ENCODE data around the gene KRTDAP. TPM values are rescaled to one million over a fixed set of nuclear protein-coding genes. Genes with fewer than 3 reads are reported as not detected.

Gene KRTDAP
- total and polyA plus RNA-seq, 2 donors (not counting 3 experiments of a cell fraction or from before 2014, with no cell fraction given): not detected

- Histone ChIP-seq H3K4me3 (replicated peaks in 1 of 3; ENCODE audit: insufficient read depth in 1 of 3, low read depth in 1 of 3, low read length in 3 of 3) (no peak overlapping the region), H3K79me2 (ENCODE audit: control insufficient read depth, insufficient read depth, low read length) (no peaks in the 10 kb centered on the region), H3K27ac (ENCODE audit: insufficient read depth, low read depth, low read length) (no peak overlapping the region), H3K27me3 (ENCODE audit: control insufficient read depth in 2 of 2, insufficient read depth in 2 of 2, low read length in 2 of 2) (peaks cover 0 to 7% of the 10 kb centered on the region in 2 experiments), H3K4me2 (ENCODE audit: insufficient read depth, low read length) (no peak overlapping the region), H3K9me3 (replicated peaks; ENCODE audit: control insufficient read depth, insufficient read depth, low read length) (no peaks in the 10 kb centered on the region), H3K9me1 (replicated peaks; ENCODE audit: control insufficient read depth, extremely low read depth, insufficient read depth, low read length) (no peaks in the 10 kb centered on the region), H3K9ac (replicated peaks; ENCODE audit: extremely low read depth, insufficient read depth, low read length) (no peak overlapping the region), H4K20me1 (replicated peaks; ENCODE audit: control insufficient read depth, extremely low read depth, insufficient read depth, low read length) (no peaks in the 10 kb centered on the region), H3K4me1 (ENCODE audit: control insufficient read depth, extremely low read depth, insufficient read depth, low read length) (no peaks in the 10 kb centered on the region), H2AFZ (ENCODE audit: low read depth, low read length) (no peak overlapping the region), H3K36me3 (ENCODE audit: control insufficient read depth in 2 of 2, extremely low read depth in 1 of 2, insufficient read depth in 2 of 2, low read length in 2 of 2) (no peaks in the 10 kb centered on the region)
- POLR2A ChIA-PET: no interaction called here
- BruUV-seq (replicated peaks): no TSS peak
- intact Hi-C loops (cut with micrococcal nuclease): no loop called here
- FAIRE-seq: no peak
- dilution Hi-C loops (cut with MboI; ENCODE audit: extremely low pct_ligation_motif_present, low sequenced_read_pairs): no loop called here
- CTCF ChIA-PET: no interaction called here
- no peak for TF ChIP-seq EZH2 (IDR thresholded peaks at IDR 0.05; ENCODE audit: borderline replicate concordance, low read depth, low read length, severe bottlenecking)
- no peak for TF ChIP-seq MYC (IDR thresholded peaks at IDR 0.05; ENCODE audit: low read depth, low read length)
- TF ChIP-seq, protein P1, sequence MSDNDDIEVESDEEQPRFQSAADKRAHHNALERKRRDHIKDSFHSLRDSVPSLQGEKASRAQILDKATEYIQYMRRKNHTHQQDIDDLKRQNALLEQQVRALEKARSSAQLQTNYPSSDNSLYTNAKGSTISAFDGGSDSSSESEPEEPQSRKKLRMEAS (IDR thresholded peaks at IDR 0.05; ENCODE audit: insufficient read depth, insufficient read length): no peak
- TF ChIP-seq POLR2A (IDR thresholded peaks at IDR 0.05; ENCODE audit: low read depth, low read length): no peak
- no peak for TF ChIP-seq JUN (IDR thresholded peaks at IDR 0.05; ENCODE audit: borderline replicate concordance, insufficient read depth, insufficient read length, low read depth)
- TF ChIP-seq, protein P2, sequence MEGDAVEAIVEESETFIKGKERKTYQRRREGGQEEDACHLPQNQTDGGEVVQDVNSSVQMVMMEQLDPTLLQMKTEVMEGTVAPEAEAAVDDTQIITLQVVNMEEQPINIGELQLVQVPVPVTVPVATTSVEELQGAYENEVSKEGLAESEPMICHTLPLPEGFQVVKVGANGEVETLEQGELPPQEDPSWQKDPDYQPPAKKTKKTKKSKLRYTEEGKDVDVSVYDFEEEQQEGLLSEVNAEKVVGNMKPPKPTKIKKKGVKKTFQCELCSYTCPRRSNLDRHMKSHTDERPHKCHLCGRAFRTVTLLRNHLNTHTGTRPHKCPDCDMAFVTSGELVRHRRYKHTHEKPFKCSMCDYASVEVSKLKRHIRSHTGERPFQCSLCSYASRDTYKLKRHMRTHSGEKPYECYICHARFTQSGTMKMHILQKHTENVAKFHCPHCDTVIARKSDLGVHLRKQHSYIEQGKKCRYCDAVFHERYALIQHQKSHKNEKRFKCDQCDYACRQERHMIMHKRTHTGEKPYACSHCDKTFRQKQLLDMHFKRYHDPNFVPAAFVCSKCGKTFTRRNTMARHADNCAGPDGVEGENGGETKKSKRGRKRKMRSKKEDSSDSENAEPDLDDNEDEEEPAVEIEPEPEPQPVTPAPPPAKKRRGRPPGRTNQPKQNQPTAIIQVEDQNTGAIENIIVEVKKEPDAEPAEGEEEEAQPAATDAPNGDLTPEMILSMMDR (IDR thresholded peaks at IDR 0.05; ENCODE audit: extremely low read depth in 1 of 2, insufficient read depth in 1 of 2, low read depth in 1 of 2, low read length in 2 of 2): no peak
- no peak for TF ChIP-seq POLR2AphosphoS5 (IDR thresholded peaks at IDR 0.05; ENCODE audit: insufficient read depth, low read depth, low read length)
- no peak for TF ChIP-seq FOS (IDR thresholded peaks at IDR 0.05; ENCODE audit: borderline replicate concordance, insufficient read depth, low read length)
- no peak for TF ChIP-seq GATA2 (IDR thresholded peaks at IDR 0.05; ENCODE audit: insufficient read depth, insufficient read length, low read depth, low read length)
- DNase-seq (ENCODE audit: low read depth, low spot score): no peak
Observed at GRCh38 chr19:35439921-35440320, 50.3 kb downstream of the KRTDAP start.
